ENCODE measurements around the gene STBD1. TPM values are rescaled to one million over a fixed set of nuclear protein-coding genes. Genes with fewer than 3 reads are reported as not detected.
"Not testable (repeated sequence)": the region's sequence is repeated elsewhere in the genome, so short reads cannot be mapped to it uniquely, and the experiment has no call there.

Gene STBD1
- total and polyA plus RNA-seq, 7 experiments from 2014 or later, result 0.27 to 2.1 (median 0.72) TPM; not detected in 1

GRCh38 chr4:76342803-76343202, 36.3 kb downstream of the STBD1 start:
- intact Hi-C loops (cut with micrococcal nuclease), result no loop called here
- no peak overlapping the region for H3K4me3 Mint-ChIP-seq
- CTCF ChIA-PET, result no interaction called here
- no peaks in the 10 kb centered on the region for H3K4me1 Mint-ChIP-seq
- peaks cover 0 to 16% (median 9%) of the 10 kb centered on the region in 11 donors for H3K9me3 Mint-ChIP-seq
- peaks cover 0 to 29% (median 8%) of the 10 kb centered on the region in 5 donors for H3K27me3 Mint-ChIP-seq
- Histone ChIP-seq H3K36me3 (ENCODE audit: control insufficient read depth in 2 of 3, insufficient read depth in 3 of 3, low read length in 3 of 3) (no peaks in the 10 kb centered on the region), H3K27ac (ENCODE audit: low read depth, low read length) (no peak overlapping the region), H3K27me3 (ENCODE audit: control insufficient read depth in 2 of 2, insufficient read depth in 2 of 2, low read length in 2 of 2) (no peaks in the 10 kb centered on the region), H3K4me3 (ENCODE audit: low read length) (no peak overlapping the region), H3K4me1 (ENCODE audit: control insufficient read depth in 2 of 2, insufficient read depth in 2 of 2, low read length in 2 of 2) (no peaks in the 10 kb centered on the region), H3K9me3 (ENCODE audit: control insufficient read depth in 2 of 3, low read length in 3 of 3) (no peaks in the 10 kb centered on the region)
- no peak for ATAC-seq
- no peak for DNase-seq
- H3K36me3 Mint-ChIP-seq, result no peaks in the 10 kb centered on the region
- H3K27ac Mint-ChIP-seq, result no peak overlapping the region
- POLR2A ChIA-PET, result no interaction called here

- Mint-ChIP-seq H3K36me3 (peaks cover 0 to 16% (median 9%) of the 10 kb centered on the region in 5 donors), H3K27ac (peak overlapping the region in 6 of 9 donors; percentile 0 to 67 (median 34)), H3K4me1 (peaks cover 0 to 16% (median 12%) of the 10 kb centered on the region in 7 donors), H3K27me3 (peaks cover 0 to 11% (median 4%) of the 10 kb centered on the region in 5 donors), H3K9me3 (peaks cover 8 to 35% (median 23%) of the 10 kb centered on the region in 11 donors), H3K4me3 (peak overlapping the region in 9 of 10 donors; percentile 14 to 60 (median 18))
- intact Hi-C loops (cut with micrococcal nuclease), result loop anchor here (1.0 to 10.0 kb wide), 2 partner anchors 47 to 50 kb away; partner anchors contain the start of gene STBD1 (in 1 of the 2)
- peak in 7 of 9 donors; percentile 3 to 32 (median 19) for DNase-seq
- Histone ChIP-seq H3K9me3 (ENCODE audit: control insufficient read depth in 2 of 3, low read length in 3 of 3) (peaks cover 0 to 9% (median 0%) of the 10 kb centered on the region in 3 experiments), H3K4me3 (ENCODE audit: low read length) (no peak overlapping the region), H3K36me3 (ENCODE audit: control insufficient read depth in 2 of 3, insufficient read depth in 3 of 3, low read length in 3 of 3) (no peaks in the 10 kb centered on the region), H3K27me3 (ENCODE audit: control insufficient read depth in 2 of 2, insufficient read depth in 2 of 2, low read length in 2 of 2) (no peaks in the 10 kb centered on the region), H3K27ac (ENCODE audit: low read depth, low read length) (no peak overlapping the region), H3K4me1 (ENCODE audit: control insufficient read depth in 2 of 2, insufficient read depth in 2 of 2, low read length in 2 of 2) (peaks cover 0 to 7% of the 10 kb centered on the region in 2 donors)
- peak; percentile 75 for ATAC-seq
- CTCF ChIA-PET, result interaction anchor here (2.2 kb wide), 1 partner anchor 22 kb away, joined by 6 read pairs; no protein-coding TSS in a partner anchor
- POLR2A ChIA-PET, result interaction anchor here (0.7 to 1.0 kb wide), 2 partner anchors 8 to 49 kb away, joined by 3 to 5 read pairs; no protein-coding TSS in a partner anchor
Measured at GRCh38 chr4:76354517-76355473, 48.3 kb downstream of the STBD1 start.

- ATAC-seq (no peak), DNase-seq (no peak)
- Histone ChIP-seq H3K36me3 (ENCODE audit: control insufficient read depth in 2 of 3, insufficient read depth in 3 of 3, low read length in 3 of 3) (no peaks in the 10 kb centered on the region), H3K4me1 (ENCODE audit: control insufficient read depth in 2 of 2, insufficient read depth in 2 of 2, low read length in 2 of 2) (peaks cover 0 to 7% of the 10 kb centered on the region in 2 donors), H3K9me3 (ENCODE audit: control insufficient read depth in 2 of 3, low read length in 3 of 3) (peaks cover 0 to 14% (median 0%) of the 10 kb centered on the region in 3 experiments), H3K4me3 (ENCODE audit: low read length) (no peak overlapping the region), H3K27ac (ENCODE audit: low read depth, low read length) (no peak overlapping the region), H3K27me3 (ENCODE audit: control insufficient read depth in 2 of 2, insufficient read depth in 2 of 2, low read length in 2 of 2) (no peaks in the 10 kb centered on the region)
- Mint-ChIP-seq H3K27ac (no peak overlapping the region), H3K9me3 (peaks cover 13 to 48% (median 28%) of the 10 kb centered on the region in 11 donors), H3K36me3 (peaks cover 0 to 16% (median 11%) of the 10 kb centered on the region in 5 donors), H3K4me1 (peaks cover 0 to 16% (median 12%) of the 10 kb centered on the region in 7 donors), H3K4me3 (no peak overlapping the region), H3K27me3 (peaks cover 0 to 11% (median 4%) of the 10 kb centered on the region in 5 donors)
- ChIA-PET CTCF (no interaction called here), POLR2A (no interaction called here)
- intact Hi-C loops (cut with micrococcal nuclease), result loop anchor here in 1 of 2 donors (10.0 kb wide), 1 partner anchor 53 kb away; the partner anchor contains the start of gene STBD1
Measured at GRCh38 chr4:76357981-76358380, 51.4 kb downstream of the STBD1 start.

GRCh38 chr4:76359881-76360466, 53.4 kb downstream of the STBD1 start:
- CTCF ChIA-PET, result not testable (repeated sequence)

More at GRCh38 chr4:76359881-76360466, 53.4 kb downstream of the STBD1 start:
- H3K4me1 Mint-ChIP-seq; H3K27ac Mint-ChIP-seq; ATAC-seq; H3K4me3 Mint-ChIP-seq; H3K27me3 ChIP-seq (ENCODE audit: control insufficient read depth in 2 of 2, insufficient read depth in 2 of 2, low read length in 2 of 2); H3K36me3 ChIP-seq (ENCODE audit: control insufficient read depth in 2 of 3, insufficient read depth in 3 of 3, low read length in 3 of 3); H3K4me3 ChIP-seq (ENCODE audit: low read length); H3K4me1 ChIP-seq (ENCODE audit: control insufficient read depth in 2 of 2, insufficient read depth in 2 of 2, low read length in 2 of 2); H3K27ac ChIP-seq (ENCODE audit: low read depth, low read length); DNase-seq; POLR2A ChIA-PET: not testable (repeated sequence)
- H3K9me3 ChIP-seq (ENCODE audit: control insufficient read depth in 2 of 3, low read length in 3 of 3), result peaks cover 0 to 14% (median 0%) of the 10 kb centered on the region in 3 experiments
- Mint-ChIP-seq H3K36me3 (peaks cover 0 to 16% (median 10%) of the 10 kb centered on the region in 5 donors), H3K9me3 (peaks cover 13 to 48% (median 28%) of the 10 kb centered on the region in 11 donors), H3K27me3 (peaks cover 0 to 14% (median 2%) of the 10 kb centered on the region in 5 donors)
- intact Hi-C loops (cut with micrococcal nuclease), result loop anchor here in 1 of 2 donors (10.0 kb wide), 1 partner anchor 55 kb away; the partner anchor contains the start of gene STBD1

Other genes starting within 250 kb of the STBD1 start
- gene ART3, start 232.0 kb upstream of the STBD1 start, total RNA-seq, result not detected
- gene ART3, start 232.0 kb upstream of the STBD1 start, polyA plus RNA-seq, result not detected
- gene NUP54, start 158.3 kb upstream of the STBD1 start, total RNA-seq, result 10 to 100 TPM; 51.1 to 82.0 (median 65.5) TPM
- gene NUP54, start 158.3 kb upstream of the STBD1 start, polyA plus RNA-seq, result 10 to 100 TPM; 46.0 to 53.8 TPM
- gene SCARB2, start 92.9 kb upstream of the STBD1 start, total RNA-seq, result 10 to 100 TPM; 13.5 to 35.7 (median 29.1) TPM
- 10 to 100 TPM; 12.6 to 14.7 TPM for gene SCARB2, start 92.9 kb upstream of the STBD1 start, polyA plus RNA-seq
- under 1 TPM in 4 of 5 experiments, not detected in 1; 0.24 to 0.79 (median 0.43) TPM for gene FAM47E, start 55.0 kb upstream of the STBD1 start, total RNA-seq
- gene FAM47E, start 55.0 kb upstream of the STBD1 start, polyA plus RNA-seq, result under 1 TPM in 1 of 2 donors, not detected in 1; 0.45 TPM
- gene CCDC158, start 114.4 kb downstream of the STBD1 start, total RNA-seq, result not detected
- not detected for gene CCDC158, start 114.4 kb downstream of the STBD1 start, polyA plus RNA-seq
- not detected for gene SHROOM3, start 128.5 kb downstream of the STBD1 start, total RNA-seq
- gene SHROOM3, start 128.5 kb downstream of the STBD1 start, polyA plus RNA-seq, result not detected